Neural progenitor cell (in vitro differentiated cells): ENCODE data around the gene GLIPR2.

Source experiments
- EZH2 ChIP-seq: fragments of 200-600 bp; sonication (generic); IDR thresholded peaks from 2 replicates; pipeline ENCODE4 v1.6.1; 2017; ENCODE audit warnings: antibody characterized with exemption, mild to moderate bottlenecking, moderate library complexity
- TF ChIP-seq, protein P1 (sequence below): fragments of 200-600 bp; sonication (generic); IDR thresholded peaks from 2 replicates; pipeline ENCODE4 v1.5.1; 2017; ENCODE audit warnings: antibody characterized with exemption, mild to moderate bottlenecking

DNA sequence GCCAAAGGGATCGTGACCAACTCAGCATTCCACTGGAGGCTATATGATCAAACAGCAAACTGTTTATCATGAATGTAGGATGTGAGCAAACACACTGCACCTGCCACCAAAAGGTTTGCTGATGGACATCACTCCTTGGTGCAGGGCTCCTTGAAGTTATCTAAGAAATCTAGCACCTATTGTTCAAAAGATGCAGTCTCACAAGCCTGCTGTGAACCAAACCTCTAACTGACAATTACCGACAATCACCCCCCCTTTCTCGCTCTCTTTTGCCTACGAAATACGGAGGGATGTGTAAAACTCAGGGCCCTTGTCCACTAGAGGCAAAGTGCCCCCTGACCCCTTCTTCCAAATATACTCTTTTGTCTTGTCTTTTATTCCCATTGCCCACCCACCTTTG lies 51.7 kb downstream of the GLIPR2 start:
- TF ChIP-seq, protein P1, sequence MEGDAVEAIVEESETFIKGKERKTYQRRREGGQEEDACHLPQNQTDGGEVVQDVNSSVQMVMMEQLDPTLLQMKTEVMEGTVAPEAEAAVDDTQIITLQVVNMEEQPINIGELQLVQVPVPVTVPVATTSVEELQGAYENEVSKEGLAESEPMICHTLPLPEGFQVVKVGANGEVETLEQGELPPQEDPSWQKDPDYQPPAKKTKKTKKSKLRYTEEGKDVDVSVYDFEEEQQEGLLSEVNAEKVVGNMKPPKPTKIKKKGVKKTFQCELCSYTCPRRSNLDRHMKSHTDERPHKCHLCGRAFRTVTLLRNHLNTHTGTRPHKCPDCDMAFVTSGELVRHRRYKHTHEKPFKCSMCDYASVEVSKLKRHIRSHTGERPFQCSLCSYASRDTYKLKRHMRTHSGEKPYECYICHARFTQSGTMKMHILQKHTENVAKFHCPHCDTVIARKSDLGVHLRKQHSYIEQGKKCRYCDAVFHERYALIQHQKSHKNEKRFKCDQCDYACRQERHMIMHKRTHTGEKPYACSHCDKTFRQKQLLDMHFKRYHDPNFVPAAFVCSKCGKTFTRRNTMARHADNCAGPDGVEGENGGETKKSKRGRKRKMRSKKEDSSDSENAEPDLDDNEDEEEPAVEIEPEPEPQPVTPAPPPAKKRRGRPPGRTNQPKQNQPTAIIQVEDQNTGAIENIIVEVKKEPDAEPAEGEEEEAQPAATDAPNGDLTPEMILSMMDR, result no peak
- no peak for TF ChIP-seq EZH2
